Keratinocyte (primary cell): ENCODE measurements around the gene PTK6. TPM values are rescaled to one million over a fixed set of nuclear protein-coding genes. Genes with fewer than 3 reads are reported as not detected.

ENCODE experiments used
- DNase-seq: peaks from one replicate; pipeline ENCODE4 v3.0.0-alpha.2; 2011; ENCODE audit warnings: low read depth, missing footprints, low spot score
- FAIRE-seq: peaks from 2 replicates; lab custom pipeline; 2011; peaks lifted over from hg19 to GRCh38; lab: Jason Lieb, UNC
- H2AFZ ChIP-seq: 2 replicates; pipeline ENCODE4 v1.6.0; 2012; ENCODE audit warnings: low read length, control low read depth, inconsistent platforms; ENCODE audit not compliant: control insufficient read depth
- H3K27ac ChIP-seq: 2 replicates; pipeline ENCODE4 v1.5.1; 2011; ENCODE audit warnings: low read length; ENCODE audit not compliant: control insufficient read depth, insufficient read depth
- H3K27me3 ChIP-seq: 3 replicates; pipeline ENCODE4 v1.6.0; 2011; ENCODE audit warnings: low read length; ENCODE audit not compliant: control insufficient read depth, insufficient read depth; ENCODE audit errors: extremely low read depth
- H3K36me3 ChIP-seq, 2 experiments: 2 replicates in 1 of 2; 3 replicates in 1 of 2; pipeline ENCODE4 v1.5.1; 2011; ENCODE audit warnings: low read length in 2 of 2, mild to moderate bottlenecking in 1 of 2; ENCODE audit not compliant: control insufficient read depth in 2 of 2, insufficient read depth in 2 of 2; ENCODE audit errors: extremely low read depth in 1 of 2
- H3K4me1 ChIP-seq: 3 replicates; pipeline ENCODE4 v1.5.1; 2011; ENCODE audit warnings: low read length; ENCODE audit not compliant: control insufficient read depth, insufficient read depth; ENCODE audit errors: extremely low read depth
- H3K4me2 ChIP-seq: 3 replicates; pipeline ENCODE4 v1.6.0; 2011; ENCODE audit warnings: low read depth, low read length; ENCODE audit not compliant: control insufficient read depth, insufficient read depth; ENCODE audit errors: extremely low read depth
- H3K4me3 ChIP-seq, 3 experiments: fragments of 200-600 bp in 1 of 3; sonication (generic) in 1 of 3; 2 replicates in 2 of 3; 3 replicates in 1 of 3; pipeline ENCODE4 v1.5.1; 2011 to 2016; ENCODE audit warnings: low read length in 3 of 3, mild to moderate bottlenecking in 3 of 3, control low read depth in 2 of 3, inconsistent platforms in 1 of 3, low read depth in 1 of 3, mixed read lengths in 1 of 3, mixed run types in 1 of 3, moderate library complexity in 1 of 3; ENCODE audit not compliant: control insufficient read depth in 2 of 3, insufficient read depth in 2 of 3; ENCODE audit errors: extremely low read depth in 1 of 3
- H3K79me2 ChIP-seq: 2 replicates; pipeline ENCODE4 v1.6.0; 2012; ENCODE audit warnings: low read length; ENCODE audit not compliant: control insufficient read depth, insufficient read depth
- H3K9ac ChIP-seq: 3 replicates; pipeline ENCODE4 v1.6.0; 2011; ENCODE audit warnings: low read length; ENCODE audit not compliant: control insufficient read depth, insufficient read depth; ENCODE audit errors: extremely low read depth
- H3K9me1 ChIP-seq: 3 replicates; pipeline ENCODE4 v1.6.0; 2011; ENCODE audit warnings: low read length; ENCODE audit not compliant: control insufficient read depth, insufficient read depth; ENCODE audit errors: extremely low read depth
- H3K9me3 ChIP-seq: 2 replicates; pipeline ENCODE4 v1.5.1; 2012; ENCODE audit warnings: low read depth, low read length; ENCODE audit not compliant: control insufficient read depth
- H4K20me1 ChIP-seq: 3 replicates; pipeline ENCODE4 v1.6.0; 2011; ENCODE audit warnings: low read length; ENCODE audit not compliant: control insufficient read depth, insufficient read depth; ENCODE audit errors: extremely low read depth
- CTCF ChIP-seq, 3 experiments: IDR thresholded peaks in 1 of 3; conservative IDR thresholded peaks in 1 of 3; optimal IDR thresholded peaks in 1 of 3; 2 replicates in 2 of 3; 3 replicates in 1 of 3; pipeline versions ENCODE3 to v1.5.1; 2011; ENCODE audit warnings: low read length in 3 of 3, mild to moderate bottlenecking in 3 of 3, moderate library complexity in 2 of 3, control low read depth in 1 of 3, inconsistent platforms in 1 of 3; ENCODE audit not compliant: insufficient read depth in 2 of 3; ENCODE audit errors: extremely low read depth in 1 of 3
- EZH2 ChIP-seq: IDR thresholded peaks from one replicate; pipeline ENCODE4 v1.6.1; 2012; ENCODE audit warnings: inconsistent platforms, mild to moderate bottlenecking, low read length, moderate library complexity
- dilution Hi-C: fragments of 300-500 bp; cut with MboI; formaldehyde crosslinking; loops from one replicate; pipeline ENCODE4 v1.7.0; 2020; ENCODE audit warnings: low sequenced_read_pairs; ENCODE audit not compliant: extremely low pct_ligation_motif_present
- polyA plus RNA-seq, 5 experiments: library from polyadenylated mRNA; depleted of rRNA in 3 of 5; stranded (reverse) in 3 of 5; stranded (forward) in 1 of 5; unstranded in 1 of 5; fragments of >200 nt; gene quantifications; 1 replicate in 1 of 5; 2 replicates in 3 of 5; 3 replicates in 1 of 5; pipeline versions ENCODE4 v1.2.1 to v1.2.3, GENCODE V29; 2011 to 2012; ENCODE audit warnings: missing spikeins in 2 of 5, low read depth in 1 of 5, low replicate concordance in 1 of 5

Gene PTK6
- polyA plus RNA-seq, 1 donor (not counting 4 experiments of a cell fraction or from before 2014, with no cell fraction given) = 28.5 TPM

- Histone ChIP-seq H3K27me3 (peaks cover 27% of the 10 kb centered on the region), H3K9ac (no peak overlapping the region), H3K9me3 (no peaks in the 10 kb centered on the region), H3K79me2 (no peaks in the 10 kb centered on the region), H3K36me3 (no peaks in the 10 kb centered on the region), H4K20me1 (no peaks in the 10 kb centered on the region), H3K4me1 (no peaks in the 10 kb centered on the region), H3K27ac (no peak overlapping the region), H2AFZ (no peak overlapping the region), H3K9me1 (no peaks in the 10 kb centered on the region), H3K4me3 (no peak overlapping the region), H3K4me2 (no peak overlapping the region)
- TF ChIP-seq EZH2 = no peak
- no peak for TF ChIP-seq CTCF (optimal IDR thresholded peaks at IDR 0.05 in 1 of 3, IDR thresholded peaks at IDR 0.05 in 1 of 3, conservative IDR thresholded peaks at IDR 0.05 in 1 of 3; ENCODE audit: extremely low read depth in 1 of 3, insufficient read depth in 2 of 3, low read length in 3 of 3)
- FAIRE-seq (no peak), DNase-seq (no peak)
- dilution Hi-C loops = no loop called here
Observed at GRCh38 chr20:63490416-63490815, 46.8 kb downstream of the PTK6 start.

GRCh38 chr20:63488315-63489251 lies 48.6 kb downstream of the PTK6 start:
- no peaks in the 10 kb centered on the region for H3K36me3 ChIP-seq
- no peaks in the 10 kb centered on the region for H4K20me1 ChIP-seq
- H2AFZ ChIP-seq = no peak overlapping the region
- no peak overlapping the region for H3K4me2 ChIP-seq
- no peak overlapping the region for H3K9ac ChIP-seq
- no peak overlapping the region for H3K27ac ChIP-seq
- DNase-seq (no peak), FAIRE-seq (no peak)
- H3K9me3 ChIP-seq = no peaks in the 10 kb centered on the region
- H3K9me1 ChIP-seq = no peaks in the 10 kb centered on the region
- H3K27me3 ChIP-seq = peaks cover 38% of the 10 kb centered on the region
- dilution Hi-C loops = no loop called here
- H3K4me1 ChIP-seq = no peaks in the 10 kb centered on the region
- H3K79me2 ChIP-seq = no peaks in the 10 kb centered on the region
- no peak overlapping the region for H3K4me3 ChIP-seq
- TF ChIP-seq CTCF (optimal IDR thresholded peaks at IDR 0.05 in 1 of 3, IDR thresholded peaks at IDR 0.05 in 1 of 3, conservative IDR thresholded peaks at IDR 0.05 in 1 of 3; ENCODE audit: extremely low read depth in 1 of 3, insufficient read depth in 2 of 3, low read length in 3 of 3) = no peak
- peak; percentile 35 for TF ChIP-seq EZH2
